LNCAP (cell line): ENCODE measurements around the gene CLCN7.

ENCODE experiments used
- CTCF ChIP-seq: fragments of 450-650 bp; IDR thresholded peaks from 2 replicates; pipeline ENCODE4 v1.5.1; 2017; ENCODE audit warnings: mild to moderate bottlenecking

The CLCN7 gene

GRCh38 chr16:1430759-1431496 lies 43.9 kb downstream of the CLCN7 start, which contains the start of gene PERCC1:
TSS of gene PERCC1 (plus strand) at chr16:1431078. CDS start at chr16:1432594, 1,516 bp downstream.
- peak; percentile 25; the same call in 1 of the 2 replicates for TF ChIP-seq CTCF

- no peak for TF ChIP-seq CTCF
Observed at GRCh38 chr16:1430214-1430758, 44.5 kb downstream of the CLCN7 start.

GRCh38 chr16:1429631-1430030 lies 45.2 kb downstream of the CLCN7 start:
- TF ChIP-seq CTCF: no peak

GRCh38 chr16:1429012-1429411 lies 45.8 kb downstream of the CLCN7 start:
- no peak for TF ChIP-seq CTCF

- no peak for TF ChIP-seq CTCF
Observed at GRCh38 chr16:1428511-1428910, 46.3 kb downstream of the CLCN7 start.

- TF ChIP-seq CTCF: no peak
Observed at GRCh38 chr16:1427473-1428461, 47.1 kb downstream of the CLCN7 start.

- no peak for TF ChIP-seq CTCF
Observed at GRCh38 chr16:1426734-1427471, 47.9 kb downstream of the CLCN7 start.
